C4-2B (cell line): ENCODE data around the gene SLC2A5.

Source experiments
- H3K27ac ChIP-seq: fragments of 450-650 bp; 2 replicates; pipeline ENCODE4 v1.5.1; 2017
- CTCF ChIP-seq: fragments of 450-650 bp; conservative IDR thresholded peaks from 2 replicates; pipeline ENCODE4 v1.5.1; 2017; ENCODE audit warnings: mild to moderate bottlenecking
- ZFX ChIP-seq: fragments of 450-650 bp; IDR thresholded peaks from 2 replicates; pipeline ENCODE4 v1.6.1; 2017

Gene SLC2A5

GRCh38 chr1:9069326-9070100 is at the start of gene SLC2A5:
Gene SLC2A5, minus strand, starts transcription at chr1:9069635. Its CDS starts 99 bp downstream, at chr1:9069536.
- TF ChIP-seq CTCF (no peak), ZFX (no peak)
- H3K27ac ChIP-seq: peak within 1 kb of the TSS; percentile 36

- TF ChIP-seq ZFX (no peak), CTCF (no peak)
Measured at GRCh38 chr1:9118186-9118585, 48.8 kb upstream of the SLC2A5 start.

GRCh38 chr1:9115351-9116205 is 46.1 kb upstream of the SLC2A5 start:
- H3K27ac ChIP-seq: no peak overlapping the region
- no peak for TF ChIP-seq CTCF
- TF ChIP-seq ZFX: no peak

More at GRCh38 chr1:9118186-9118585, 48.8 kb upstream of the SLC2A5 start:
- H3K27ac ChIP-seq: no peak overlapping the region

- H3K27ac ChIP-seq: no peak overlapping the region
Measured at GRCh38 chr1:9112961-9113880, 43.8 kb upstream of the SLC2A5 start.

GRCh38 chr1:9111957-9112356 is 42.5 kb upstream of the SLC2A5 start:
- H3K27ac ChIP-seq: no peak overlapping the region
- TF ChIP-seq ZFX: no peak

More at GRCh38 chr1:9112961-9113880, 43.8 kb upstream of the SLC2A5 start:
- no peak for TF ChIP-seq CTCF
- TF ChIP-seq ZFX: no peak

- no peak for TF ChIP-seq ZFX
- no peak for TF ChIP-seq CTCF
- H3K27ac ChIP-seq: no peak overlapping the region
Measured at GRCh38 chr1:9111357-9111691, 41.9 kb upstream of the SLC2A5 start.

GRCh38 chr1:9110669-9111356 is 41.4 kb upstream of the SLC2A5 start:
- no peak overlapping the region for H3K27ac ChIP-seq
- TF ChIP-seq CTCF (peak; percentile 97), ZFX (no peak)
